Glomerular endothelial cell (primary cell): ENCODE data around the gene CCDC127. TPM values are rescaled to one million over a fixed set of nuclear protein-coding genes. Genes with fewer than 3 reads are reported as not detected.
"Not testable (repeated sequence)": the region's sequence is repeated elsewhere in the genome, so short reads cannot be mapped to it uniquely, and the experiment has no call there.

ENCODE experiments used
- DNase-seq: peaks from one replicate; pipeline ENCODE4 v3.0.0-alpha.2; 2011; ENCODE audit warnings: low read depth, low spot score; ENCODE audit errors: extremely low read depth
- total RNA-seq: library from RNA; depleted of rRNA; stranded (reverse); fragments of >200 nt; gene quantifications from 2 replicates; pipeline ENCODE4 v1.2.3, GENCODE V29; 2015

The CCDC127 gene
- total RNA-seq, 1 donor from 2014 or later: 6.4 TPM

DNA sequence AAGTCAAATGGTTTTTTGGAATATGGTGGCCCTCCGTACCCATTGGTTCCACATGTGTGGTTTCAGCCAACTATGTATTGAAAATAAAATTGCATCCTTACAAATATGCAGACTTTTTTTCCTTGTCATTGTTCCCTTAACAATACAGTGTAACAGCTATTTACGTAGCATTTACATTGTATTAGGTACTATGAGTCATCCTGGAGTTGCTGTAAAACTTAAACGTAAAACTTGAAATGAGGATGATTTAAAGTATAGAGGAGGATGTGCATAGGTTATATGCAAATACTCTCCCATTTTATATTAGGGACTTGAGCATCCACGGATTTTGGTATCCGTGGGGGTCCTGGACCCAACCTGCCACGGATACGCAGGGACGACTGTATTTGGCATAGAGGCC is 16.5 kb upstream of the CCDC127 start:
- DNase-seq: no peak

DNA sequence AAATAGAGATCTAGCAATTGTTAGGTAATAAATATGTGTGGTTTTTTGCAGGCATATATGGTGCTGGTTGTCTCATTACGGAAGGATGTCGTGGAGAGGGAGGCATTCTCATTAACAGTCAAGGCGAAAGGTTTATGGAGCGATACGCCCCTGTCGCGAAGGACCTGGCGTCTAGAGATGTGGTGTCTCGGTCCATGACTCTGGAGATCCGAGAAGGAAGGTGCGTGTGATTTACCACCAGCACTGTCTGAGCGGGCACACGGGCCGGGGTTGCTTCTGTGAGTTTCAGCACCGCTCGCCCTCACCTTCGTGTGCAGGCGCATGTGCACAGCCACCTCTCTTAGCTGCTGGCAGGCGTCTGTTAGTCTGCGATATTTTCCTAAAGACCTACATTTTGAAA is 15.5 kb upstream of the CCDC127 start:
- not testable (repeated sequence) for DNase-seq

- DNase-seq: no peak
Measured at GRCh38 chr5:231661-232060, 13.7 kb upstream of the CCDC127 start.

DNA sequence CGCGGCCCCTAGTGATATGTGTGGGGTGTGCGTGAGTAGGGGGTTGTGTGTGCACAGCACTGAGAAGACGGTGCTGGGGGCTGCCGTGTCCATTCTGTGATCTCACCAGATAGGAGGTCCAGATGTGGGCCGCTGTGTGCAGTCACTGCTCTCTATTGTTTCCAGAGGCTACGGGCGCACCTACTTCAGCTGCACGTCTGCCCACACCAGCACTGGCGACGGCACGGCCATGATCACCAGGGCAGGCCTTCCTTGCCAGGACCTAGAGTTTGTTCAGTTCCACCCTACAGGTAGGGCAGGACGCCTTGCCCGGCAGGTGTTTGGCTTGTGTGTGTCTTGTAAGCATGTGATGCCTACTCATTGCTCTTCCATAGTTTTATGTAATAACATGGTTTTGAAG is 12.8 kb upstream of the CCDC127 start:
- no peak for DNase-seq

GRCh38 chr5:228886-229285 is 10.9 kb upstream of the CCDC127 start:
- no peak for DNase-seq

GRCh38 chr5:227375-227774 is 9.4 kb upstream of the CCDC127 start:
- not testable (repeated sequence) for DNase-seq

DNA sequence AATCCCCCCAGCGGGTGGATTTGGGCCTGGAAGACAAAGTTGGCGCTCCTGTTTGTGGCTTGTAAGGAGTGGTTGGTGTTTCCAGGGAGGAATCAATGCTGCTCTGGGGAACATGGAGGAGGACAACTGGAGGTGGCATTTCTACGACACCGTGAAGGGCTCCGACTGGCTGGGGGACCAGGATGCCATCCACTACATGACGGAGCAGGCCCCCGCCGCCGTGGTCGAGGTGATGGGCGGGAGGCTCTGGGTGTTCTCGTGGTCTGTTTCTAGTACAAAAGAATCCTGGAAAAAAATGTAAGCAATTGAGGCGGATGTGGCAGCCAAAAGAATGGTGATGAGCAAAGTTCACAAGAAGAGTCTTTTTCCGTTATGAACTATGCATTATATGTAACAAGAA is 7.4 kb upstream of the CCDC127 start:
- DNase-seq: no peak

DNA sequence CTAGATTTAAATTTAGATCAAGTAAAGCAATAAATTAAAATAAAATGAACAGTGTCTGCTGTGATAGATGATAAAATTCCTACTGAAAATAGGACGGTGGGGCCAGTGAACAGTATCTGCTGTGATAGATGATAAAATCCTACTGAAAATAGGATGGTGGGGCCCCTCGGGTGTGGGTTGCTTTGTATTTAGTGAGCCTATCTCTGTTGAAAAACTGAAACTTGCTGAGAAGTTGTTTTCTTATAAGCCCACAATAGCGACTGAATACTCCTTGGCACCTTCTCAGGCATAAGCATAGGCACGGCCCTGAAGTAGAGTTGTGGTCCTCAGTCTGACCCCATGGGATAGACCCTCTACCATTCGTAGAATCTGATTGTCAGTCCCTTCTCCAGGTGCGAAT is 5.8 kb upstream of the CCDC127 start:
- no peak for DNase-seq

DNA sequence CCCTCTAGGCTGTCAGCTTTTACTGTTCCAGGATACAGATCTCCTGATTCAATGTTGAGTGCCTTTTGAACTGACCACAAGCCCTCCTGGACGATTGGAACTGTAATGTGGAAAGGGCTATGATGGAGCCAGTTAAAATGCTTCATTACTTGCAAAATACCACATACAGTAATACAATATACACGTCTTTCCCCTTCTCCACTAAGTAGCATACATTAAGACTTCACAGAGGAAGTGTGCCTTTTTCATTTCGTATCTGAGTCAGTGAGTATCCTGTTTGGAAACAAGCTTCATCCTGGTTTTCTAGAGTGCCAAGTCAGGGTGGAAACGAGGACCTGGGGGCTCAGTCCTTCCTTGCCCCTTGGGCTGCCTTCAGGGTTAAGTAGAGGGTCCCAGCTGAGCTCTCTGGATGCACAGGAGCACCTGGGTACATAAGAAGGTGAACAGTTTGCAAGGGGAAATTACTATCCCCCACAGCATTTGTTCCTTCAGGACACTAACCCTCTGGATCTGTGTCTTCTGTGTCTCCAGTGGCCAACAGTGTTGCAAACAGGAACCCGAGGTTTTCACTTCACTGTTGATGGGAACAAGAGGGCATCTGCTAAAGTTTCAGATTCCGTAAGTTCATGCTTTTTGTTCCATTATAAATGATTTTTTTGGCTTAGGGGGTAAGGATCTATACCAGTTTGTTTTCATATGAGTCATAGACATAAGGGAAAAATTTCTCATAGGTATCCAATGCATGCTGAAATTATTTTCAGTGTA is 5.2 kb upstream of the CCDC127 start:
- DNase-seq: not testable (repeated sequence)

DNA sequence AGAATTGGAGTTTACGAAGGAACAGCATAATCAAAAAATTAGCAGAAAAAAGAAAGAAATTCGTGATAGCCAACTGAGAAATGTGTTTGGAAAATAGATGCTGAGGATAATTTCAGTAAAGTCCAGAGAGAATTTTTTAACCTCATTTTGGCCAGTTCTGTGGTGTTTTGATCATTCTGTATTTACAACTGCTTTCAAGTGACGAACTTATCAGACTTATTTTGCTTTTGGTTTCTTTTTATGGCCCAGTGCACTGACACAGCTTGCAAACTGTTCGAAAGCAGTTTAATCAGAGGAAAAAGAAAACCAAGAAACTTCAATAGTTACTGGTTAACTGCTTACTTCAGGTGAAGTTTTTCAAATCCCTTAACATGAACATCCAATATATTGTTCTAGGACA is 2.0 kb upstream of the CCDC127 start:
- no peak for DNase-seq

GRCh38 chr5:219460-219863 is 1.5 kb upstream of the CCDC127 start:
- no peak for DNase-seq

- no peak for DNase-seq
Measured at GRCh38 chr5:218457-219291, 721 bp upstream of the CCDC127 start.

GRCh38 chr5:216076-216475 is 1.9 kb downstream of the CCDC127 start:
- DNase-seq: not testable (repeated sequence)

- DNase-seq: not testable (repeated sequence)
Measured at GRCh38 chr5:215256-215655, 2.7 kb downstream of the CCDC127 start.

GRCh38 chr5:213803-214395 is 4.1 kb downstream of the CCDC127 start:
- no peak for DNase-seq

- no peak for DNase-seq
Measured at GRCh38 chr5:208449-209114, 9.4 kb downstream of the CCDC127 start.

DNA sequence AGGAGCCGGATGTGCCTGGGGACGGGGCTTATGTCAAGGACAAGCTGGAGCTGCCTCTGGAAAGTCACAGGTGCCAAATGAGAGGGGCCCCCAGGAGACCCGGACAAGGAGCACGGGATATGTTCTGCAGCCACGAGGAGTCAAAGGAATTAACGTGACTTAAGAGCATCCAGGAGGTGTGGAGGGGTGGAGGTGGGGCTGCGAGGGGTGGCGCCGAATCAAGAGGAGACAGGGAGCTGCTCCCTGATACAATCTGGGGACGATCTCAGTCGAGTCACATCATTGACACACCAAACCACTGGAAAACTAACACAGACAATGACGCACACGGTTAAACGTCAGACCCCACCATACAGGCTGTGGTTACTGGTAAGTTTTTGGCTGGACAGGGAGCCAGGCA is 10.4 kb downstream of the CCDC127 start:
- no peak for DNase-seq

DNA sequence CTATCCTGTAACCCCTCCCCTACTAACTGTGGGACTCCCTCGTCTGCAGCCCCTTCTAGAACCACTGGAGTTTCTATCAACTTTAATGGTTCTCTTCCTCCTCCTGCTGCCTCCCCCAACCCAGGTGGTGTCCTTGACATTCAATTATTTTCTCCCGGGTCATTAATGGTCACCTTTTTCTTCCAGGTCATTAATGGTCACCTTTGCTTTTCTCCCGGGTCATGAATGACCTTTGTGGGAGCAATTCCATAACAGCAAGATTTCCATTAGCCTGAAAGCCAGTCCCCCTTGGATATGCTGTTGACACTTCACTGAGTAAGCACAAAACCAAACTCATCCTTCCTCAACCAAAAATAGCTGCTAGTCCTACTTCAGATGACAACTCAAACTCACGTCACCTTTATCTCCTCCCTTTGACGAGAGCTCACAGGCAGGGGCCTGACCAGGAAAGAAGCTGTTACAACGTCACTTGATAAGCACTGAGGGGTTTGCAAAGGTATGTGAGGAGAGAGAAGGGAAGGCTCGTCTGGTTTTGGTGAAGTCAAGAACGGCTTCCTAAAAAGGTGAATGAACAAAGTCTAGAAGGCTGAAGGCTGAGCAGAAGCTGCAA is 10.9 kb downstream of the CCDC127 start:
- DNase-seq: no peak

DNA sequence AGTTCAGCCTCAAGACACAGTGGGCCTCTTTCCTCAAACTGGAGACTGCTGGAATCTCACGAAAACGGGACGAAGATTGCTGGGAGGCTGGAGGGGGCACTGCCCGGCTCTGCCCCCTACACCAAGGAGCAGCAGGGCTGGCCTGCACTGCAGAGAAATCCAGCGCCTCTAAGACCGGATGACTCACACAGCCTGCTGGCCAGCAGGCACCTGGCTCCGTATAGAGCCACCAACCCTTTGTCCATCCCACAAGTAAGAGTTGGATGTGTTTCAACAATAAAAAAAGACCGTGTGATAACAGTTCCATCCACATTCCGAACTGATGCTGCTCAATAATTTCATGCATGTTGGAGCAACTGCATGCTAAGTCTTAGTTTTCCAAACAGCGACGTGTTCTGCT is 11.5 kb downstream of the CCDC127 start:
- DNase-seq: no peak

DNA sequence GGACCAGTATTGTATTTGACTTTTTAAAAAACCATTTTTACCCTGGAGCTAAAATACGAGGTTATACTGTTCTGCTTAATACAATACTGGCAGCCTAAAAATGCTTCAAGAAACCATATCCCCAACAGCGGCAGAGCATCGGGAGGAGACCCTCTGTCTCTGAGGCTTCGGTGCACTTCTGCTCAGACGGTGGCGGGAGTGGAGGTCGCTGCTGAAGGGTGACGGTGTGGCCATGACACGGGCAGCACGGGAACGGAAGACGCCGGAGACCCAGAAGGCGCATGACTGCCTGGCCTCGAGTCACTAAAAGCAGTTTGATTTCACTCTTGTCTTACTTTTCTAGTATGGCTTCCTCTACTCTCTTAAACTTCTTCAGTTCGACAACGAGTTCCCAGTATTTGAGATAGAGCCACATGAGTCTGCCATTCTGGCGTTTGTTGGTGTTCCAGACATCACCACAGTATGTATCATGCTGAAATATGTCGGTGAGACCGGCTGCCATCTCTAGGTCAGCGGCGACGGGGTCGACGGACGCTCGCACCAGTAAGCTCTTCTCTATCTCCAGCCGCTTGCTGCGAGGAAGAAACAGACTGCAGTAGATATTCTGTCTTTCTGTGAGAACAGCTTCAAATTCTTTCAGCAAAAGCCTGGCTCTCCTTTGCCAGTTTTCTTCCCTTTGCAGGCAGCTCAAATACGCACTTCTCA is 12.8 kb downstream of the CCDC127 start:
- no peak for DNase-seq
